ENCODE data around the gene SPON1. TPM values are rescaled to one million over a fixed set of nuclear protein-coding genes. Genes with fewer than 3 reads are reported as not detected.

The SPON1 gene
- polyA plus RNA-seq, 12 donors, result 16.9 to 41.4 (median 23.0) TPM; not detected in 1

GRCh38 chr11:14181121-14181520 lies 218.6 kb downstream of the SPON1 start:
- no peak for DNase-seq

GRCh38 chr11:14182833-14183364 lies 220.4 kb downstream of the SPON1 start:
- no peak for DNase-seq

- no peak for DNase-seq
Observed at GRCh38 chr11:14184028-14184940, 221.8 kb downstream of the SPON1 start.

- DNase-seq, result no peak
Observed at GRCh38 chr11:14185461-14185860, 222.9 kb downstream of the SPON1 start.

- DNase-seq, result peak; percentile 48
Observed at GRCh38 chr11:14186046-14186775, 223.7 kb downstream of the SPON1 start.

- DNase-seq, result no peak
Observed at GRCh38 chr11:14189874-14190273, 227.4 kb downstream of the SPON1 start.

GRCh38 chr11:14190992-14191778 lies 228.7 kb downstream of the SPON1 start:
- peak; percentile 35 for DNase-seq

- no peak for DNase-seq
Observed at GRCh38 chr11:14193644-14194043, 231.1 kb downstream of the SPON1 start.

GRCh38 chr11:14202251-14203196 lies 240.0 kb downstream of the SPON1 start:
- no peak for DNase-seq

- DNase-seq, result no peak
Observed at GRCh38 chr11:14203321-14203720, 240.8 kb downstream of the SPON1 start.

GRCh38 chr11:14212986-14213385 lies 250.5 kb downstream of the SPON1 start:
- DNase-seq, result no peak

GRCh38 chr11:14218728-14219127 lies 256.2 kb downstream of the SPON1 start:
- DNase-seq, result no peak

GRCh38 chr11:14223636-14224288 lies 261.2 kb downstream of the SPON1 start:
- DNase-seq, result no peak

GRCh38 chr11:14224395-14224794 lies 261.9 kb downstream of the SPON1 start:
- no peak for DNase-seq

GRCh38 chr11:14225666-14226065 lies 263.1 kb downstream of the SPON1 start:
- no peak for DNase-seq

- no peak for DNase-seq
Observed at GRCh38 chr11:14228356-14228755, 265.8 kb downstream of the SPON1 start.

GRCh38 chr11:14229472-14229871 lies 266.9 kb downstream of the SPON1 start:
- no peak for DNase-seq

GRCh38 chr11:14230407-14230806 lies 267.9 kb downstream of the SPON1 start:
- DNase-seq, result no peak

- no peak for DNase-seq
Observed at GRCh38 chr11:14232652-14233051, 270.1 kb downstream of the SPON1 start.

- DNase-seq, result no peak
Observed at GRCh38 chr11:14234446-14234845, 271.9 kb downstream of the SPON1 start.

Measured in muscle of arm (tissue), 12 donors.